ENCODE results near the gene TBC1D19. TPM values are rescaled to one million over a fixed set of nuclear protein-coding genes. Genes with fewer than 3 reads are reported as not detected.

Gene TBC1D19
- polyA plus RNA-seq, 5 donors: 12.2 to 24.8 (median 19.8) TPM

GRCh38 chr4:26779674-26780073 is 195.8 kb downstream of the TBC1D19 start:
- DNase-seq: no peak

- DNase-seq: no peak
Observed at GRCh38 chr4:26780539-26780938, 196.7 kb downstream of the TBC1D19 start.

- no peak for DNase-seq
Observed at GRCh38 chr4:26782168-26782829, 198.4 kb downstream of the TBC1D19 start.

- DNase-seq: no peak
Observed at GRCh38 chr4:26782830-26783202, 198.9 kb downstream of the TBC1D19 start.

GRCh38 chr4:26784207-26784865 is 200.5 kb downstream of the TBC1D19 start:
- no peak for DNase-seq

GRCh38 chr4:26785312-26785711 is 201.4 kb downstream of the TBC1D19 start:
- DNase-seq: no peak

GRCh38 chr4:26785810-26786209 is 201.9 kb downstream of the TBC1D19 start:
- DNase-seq: no peak

- no peak for DNase-seq
Observed at GRCh38 chr4:26786916-26787315, 203.0 kb downstream of the TBC1D19 start.

GRCh38 chr4:26787461-26788340 is 203.8 kb downstream of the TBC1D19 start:
- peak; percentile 37 to 38 for DNase-seq

GRCh38 chr4:26788341-26788733 is 204.5 kb downstream of the TBC1D19 start:
- DNase-seq: no peak

GRCh38 chr4:26789208-26789607 is 205.3 kb downstream of the TBC1D19 start:
- DNase-seq: no peak

- no peak for DNase-seq
Observed at GRCh38 chr4:26791346-26791745, 207.5 kb downstream of the TBC1D19 start.

GRCh38 chr4:26792639-26793038 is 208.8 kb downstream of the TBC1D19 start:
- no peak for DNase-seq

- DNase-seq: no peak
Observed at GRCh38 chr4:26793735-26794134, 209.9 kb downstream of the TBC1D19 start.

GRCh38 chr4:26796081-26796480 is 212.2 kb downstream of the TBC1D19 start:
- DNase-seq: no peak

GRCh38 chr4:26802790-26803189 is 218.9 kb downstream of the TBC1D19 start:
- no peak for DNase-seq

- DNase-seq: no peak
Observed at GRCh38 chr4:26803211-26803861, 219.5 kb downstream of the TBC1D19 start.

GRCh38 chr4:26804451-26804850 is 220.6 kb downstream of the TBC1D19 start:
- DNase-seq: no peak

GRCh38 chr4:26804925-26805324 is 221.0 kb downstream of the TBC1D19 start:
- no peak for DNase-seq
